ENCODE results near the gene RARB.

GRCh38 chr3:25452740-25453139 lies 24.7 kb downstream of the RARB start:
- no peak for TF ChIP-seq CTCF (IDR thresholded peaks at IDR 0.05 in 8 of 11, conservative IDR thresholded peaks at IDR 0.05 in 3 of 11)
- no peak for TF ChIP-seq POLR2A (IDR thresholded peaks at IDR 0.05)
- no peak for TF ChIP-seq POLR2AphosphoS5 (IDR thresholded peaks at IDR 0.05)
